Nephron (organoid): Measurements from ENCODE around the gene ADAD1.
"Not testable (repeated sequence)": the region's sequence is repeated elsewhere in the genome, so short reads cannot be mapped to it uniquely, and the experiment has no call there.

ENCODE experiments used
- H3K27ac Mint-ChIP-seq, 3 experiments: 2 replicates each; pipeline ENCODE4 v1.8.0; 2020; ENCODE audit warnings: mixed read lengths in 3 of 3, mild to moderate bottlenecking in 2 of 3, moderate library complexity in 1 of 3
- H3K27me3 Mint-ChIP-seq: 2 replicates; pipeline ENCODE4 v1.8.0; 2021; ENCODE audit warnings: low read depth, mild to moderate bottlenecking, moderate library complexity, mixed read lengths
- H3K36me3 Mint-ChIP-seq: 2 replicates; pipeline ENCODE4 v1.8.0; 2020; ENCODE audit warnings: low read depth, mixed read lengths
- H3K4me1 Mint-ChIP-seq: 2 replicates; pipeline ENCODE4 v1.8.0; 2020; ENCODE audit warnings: mixed read lengths
- H3K4me3 Mint-ChIP-seq, 3 experiments: 2 replicates each; pipeline ENCODE4 v1.8.0; 2020; ENCODE audit warnings: mild to moderate bottlenecking in 3 of 3, mixed read lengths in 3 of 3, moderate library complexity in 2 of 3
- H3K9me3 Mint-ChIP-seq: 2 replicates; pipeline ENCODE4 v1.8.0; 2020; ENCODE audit warnings: mixed read lengths
- CTCF ChIP-seq, 3 experiments: fragments of 200-600 bp; sonication (generic); IDR thresholded peaks; one replicate each; pipeline ENCODE4 v1.5.0; 2021; ENCODE audit warnings: antibody characterized with exemption in 3 of 3; ENCODE audit not compliant: unreplicated experiment in 3 of 3

Gene ADAD1

GRCh38 chr4:122346503-122346902, 32.3 kb upstream of the ADAD1 start:
- H3K27ac Mint-ChIP-seq: no peak overlapping the region
- TF ChIP-seq CTCF (IDR thresholded peaks at IDR 0.05; ENCODE audit: unreplicated experiment in 3 of 3): no peak
- H3K9me3 Mint-ChIP-seq: no peaks in the 10 kb centered on the region
- H3K4me1 Mint-ChIP-seq: no peaks in the 10 kb centered on the region
- H3K4me3 Mint-ChIP-seq: no peak overlapping the region
- peaks cover 63% of the 10 kb centered on the region for H3K36me3 Mint-ChIP-seq
- H3K27me3 Mint-ChIP-seq: no peaks in the 10 kb centered on the region

GRCh38 chr4:122356317-122356808, 22.4 kb upstream of the ADAD1 start:
- H3K9me3 Mint-ChIP-seq: no peaks in the 10 kb centered on the region
- H3K27ac Mint-ChIP-seq: no peak overlapping the region
- peaks cover 62% of the 10 kb centered on the region for H3K36me3 Mint-ChIP-seq
- H3K4me3 Mint-ChIP-seq: no peak overlapping the region
- no peak for TF ChIP-seq CTCF (IDR thresholded peaks at IDR 0.05; ENCODE audit: unreplicated experiment in 3 of 3)
- no peaks in the 10 kb centered on the region for H3K4me1 Mint-ChIP-seq
- no peaks in the 10 kb centered on the region for H3K27me3 Mint-ChIP-seq

GRCh38 chr4:122360754-122361153, 18.1 kb upstream of the ADAD1 start:
- TF ChIP-seq CTCF (IDR thresholded peaks at IDR 0.05; ENCODE audit: unreplicated experiment in 3 of 3): no peak
- Mint-ChIP-seq H3K4me1 (no peaks in the 10 kb centered on the region), H3K9me3 (no peaks in the 10 kb centered on the region), H3K27me3 (no peaks in the 10 kb centered on the region), H3K27ac (no peak overlapping the region), H3K4me3 (no peak overlapping the region), H3K36me3 (peaks cover 57% of the 10 kb centered on the region)

- no peak overlapping the region for H3K27ac Mint-ChIP-seq
Observed at GRCh38 chr4:122364700-122365404, 14.0 kb upstream of the ADAD1 start.

GRCh38 chr4:122368786-122369185, 10.0 kb upstream of the ADAD1 start:
- H3K27ac Mint-ChIP-seq, H3K4me1 Mint-ChIP-seq, H3K27me3 Mint-ChIP-seq, H3K36me3 Mint-ChIP-seq, H3K4me3 Mint-ChIP-seq: not testable (repeated sequence)
- H3K9me3 Mint-ChIP-seq: peaks cover 35% of the 10 kb centered on the region

More at GRCh38 chr4:122364700-122365404, 14.0 kb upstream of the ADAD1 start:
- TF ChIP-seq CTCF (IDR thresholded peaks at IDR 0.05; ENCODE audit: unreplicated experiment in 3 of 3): no peak
- Mint-ChIP-seq H3K9me3 (peaks cover 30% of the 10 kb centered on the region), H3K27me3 (no peaks in the 10 kb centered on the region), H3K4me3 (no peak overlapping the region), H3K36me3 (peaks cover 40% of the 10 kb centered on the region), H3K4me1 (no peaks in the 10 kb centered on the region)

GRCh38 chr4:122377352-122377751, 1.5 kb upstream of the ADAD1 start:
- no peaks in the 10 kb centered on the region for H3K4me1 Mint-ChIP-seq
- H3K9me3 Mint-ChIP-seq: peaks cover 4% of the 10 kb centered on the region
- H3K36me3 Mint-ChIP-seq: no peaks in the 10 kb centered on the region
- TF ChIP-seq CTCF (IDR thresholded peaks at IDR 0.05; ENCODE audit: unreplicated experiment in 3 of 3): no peak
- no peaks in the 10 kb centered on the region for H3K27me3 Mint-ChIP-seq
- H3K4me3 Mint-ChIP-seq: no peak overlapping the region
- no peak overlapping the region for H3K27ac Mint-ChIP-seq
